Gastroesophageal sphincter (tissue), 3 donors: ENCODE data around the gene WNT3.

Source experiments
- EP300 ChIP-seq: sonication (generic); formaldehyde crosslinking; IDR thresholded peaks from one replicate; pipeline ENCODE4 v1.6.1; 2017; ENCODE audit warnings: antibody characterized with exemption, mild to moderate bottlenecking
- POLR2AphosphoS5 ChIP-seq: sonication (generic); formaldehyde crosslinking; IDR thresholded peaks from one replicate; pipeline ENCODE4 v1.6.1; 2017; ENCODE audit warnings: antibody characterized with exemption
- TF ChIP-seq, protein P1 (sequence below), 4 experiments: fragments of 200-600 bp in 2 of 4; fragments of 450-650 bp in 2 of 4; sonication (generic) in 1 of 4; IDR thresholded peaks; one replicate each; pipeline ENCODE4 v1.5.1; 2017 to 2019; ENCODE audit warnings: antibody characterized with exemption in 4 of 4, mild to moderate bottlenecking in 2 of 4, moderate library complexity in 2 of 4

DNA sequence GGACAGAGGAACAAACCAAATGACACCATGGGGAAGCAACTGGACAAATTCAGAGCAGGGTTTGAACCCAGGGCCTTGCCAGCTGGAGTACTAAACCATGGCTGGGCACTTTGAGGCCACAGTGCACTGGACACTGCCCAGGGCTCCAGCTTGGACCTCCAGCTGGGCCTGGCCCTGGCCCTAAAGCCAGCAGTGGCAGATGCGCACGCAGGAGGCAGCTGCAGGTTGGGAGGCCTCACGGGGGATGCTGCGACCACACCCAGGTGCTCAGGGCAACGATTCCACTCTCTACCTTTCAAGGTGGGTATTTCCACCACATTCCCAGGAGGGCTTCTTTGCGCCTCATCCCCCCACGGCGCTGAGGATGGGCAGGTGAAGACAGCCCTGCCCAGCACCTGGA, 28.9 kb downstream of the WNT3 start:
- TF ChIP-seq POLR2AphosphoS5 (no peak), EP300 (no peak)
- TF ChIP-seq, protein P1, sequence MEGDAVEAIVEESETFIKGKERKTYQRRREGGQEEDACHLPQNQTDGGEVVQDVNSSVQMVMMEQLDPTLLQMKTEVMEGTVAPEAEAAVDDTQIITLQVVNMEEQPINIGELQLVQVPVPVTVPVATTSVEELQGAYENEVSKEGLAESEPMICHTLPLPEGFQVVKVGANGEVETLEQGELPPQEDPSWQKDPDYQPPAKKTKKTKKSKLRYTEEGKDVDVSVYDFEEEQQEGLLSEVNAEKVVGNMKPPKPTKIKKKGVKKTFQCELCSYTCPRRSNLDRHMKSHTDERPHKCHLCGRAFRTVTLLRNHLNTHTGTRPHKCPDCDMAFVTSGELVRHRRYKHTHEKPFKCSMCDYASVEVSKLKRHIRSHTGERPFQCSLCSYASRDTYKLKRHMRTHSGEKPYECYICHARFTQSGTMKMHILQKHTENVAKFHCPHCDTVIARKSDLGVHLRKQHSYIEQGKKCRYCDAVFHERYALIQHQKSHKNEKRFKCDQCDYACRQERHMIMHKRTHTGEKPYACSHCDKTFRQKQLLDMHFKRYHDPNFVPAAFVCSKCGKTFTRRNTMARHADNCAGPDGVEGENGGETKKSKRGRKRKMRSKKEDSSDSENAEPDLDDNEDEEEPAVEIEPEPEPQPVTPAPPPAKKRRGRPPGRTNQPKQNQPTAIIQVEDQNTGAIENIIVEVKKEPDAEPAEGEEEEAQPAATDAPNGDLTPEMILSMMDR (IDR thresholded peaks at IDR 0.05) = no peak
